Right hindlimb (tissue), 1 donor: Measurements from ENCODE around the gene MAP3K19.

ENCODE experiments used
- DNase-seq: peaks from one replicate; pipeline ENCODE4 v3.0.0-alpha.2; 2018

Gene MAP3K19

GRCh38 chr2:134927195-134927594 is 120.1 kb downstream of the MAP3K19 start:
- no peak for DNase-seq

- no peak for DNase-seq
These were observed 120.9 kb downstream of the MAP3K19 start for GRCh38 chr2:134926231-134926931.

GRCh38 chr2:134924912-134925311 is 122.3 kb downstream of the MAP3K19 start:
- no peak for DNase-seq

- DNase-seq: peak; percentile 58
These were observed 127.7 kb downstream of the MAP3K19 start for GRCh38 chr2:134919341-134920210.

GRCh38 chr2:134918526-134919340 is 128.5 kb downstream of the MAP3K19 start, which contains the start of gene CCNT2:
Gene CCNT2, plus strand, starts transcription at chr2:134918822. Its CDS starts 33 bp downstream, at chr2:134918855.
- peak; percentile 100 for DNase-seq

GRCh38 chr2:134917888-134918525 is 129.2 kb downstream of the MAP3K19 start:
- DNase-seq: no peak

- DNase-seq: peak; percentile 28
These were observed 129.8 kb downstream of the MAP3K19 start for GRCh38 chr2:134917360-134917865.
